NAMALWA (cell line): ENCODE data around the gene CRB1.
"Not testable (repeated sequence)": the region's sequence is repeated elsewhere in the genome, so short reads cannot be mapped to it uniquely, and the experiment has no call there.

Experiments used
- DNase-seq: peaks from one replicate; pipeline ENCODE4 v3.0.0-alpha.2; 2015; ENCODE audit warnings: low spot score

CRB1 gene

GRCh38 chr1:197402189-197402588, 134.1 kb downstream of the CRB1 start:
- DNase-seq, result no peak

- DNase-seq, result not testable (repeated sequence)
These were observed 136.7 kb downstream of the CRB1 start for GRCh38 chr1:197404774-197405173.

GRCh38 chr1:197405614-197406013, 137.6 kb downstream of the CRB1 start:
- not testable (repeated sequence) for DNase-seq

- DNase-seq, result no peak
These were observed 145.5 kb downstream of the CRB1 start for GRCh38 chr1:197413564-197413963.

- DNase-seq, result no peak
These were observed 147.2 kb downstream of the CRB1 start for GRCh38 chr1:197415221-197415620.

GRCh38 chr1:197418693-197419092, 150.6 kb downstream of the CRB1 start:
- no peak for DNase-seq

- DNase-seq, result no peak
These were observed 154.9 kb downstream of the CRB1 start for GRCh38 chr1:197422993-197423392.

- DNase-seq, result no peak
These were observed 156.3 kb downstream of the CRB1 start for GRCh38 chr1:197424380-197424779.

GRCh38 chr1:197429372-197429771, 161.3 kb downstream of the CRB1 start:
- DNase-seq, result no peak

GRCh38 chr1:197435224-197435623, 167.2 kb downstream of the CRB1 start:
- DNase-seq, result no peak

- no peak for DNase-seq
These were observed 169.5 kb downstream of the CRB1 start for GRCh38 chr1:197437601-197438000.

GRCh38 chr1:197438010-197438790, 170.1 kb downstream of the CRB1 start:
- no peak for DNase-seq

GRCh38 chr1:197439708-197440280, 171.7 kb downstream of the CRB1 start:
- DNase-seq, result no peak

- no peak for DNase-seq
These were observed 172.7 kb downstream of the CRB1 start for GRCh38 chr1:197440715-197441114.

GRCh38 chr1:197441999-197442414, 174.0 kb downstream of the CRB1 start:
- no peak for DNase-seq

- no peak for DNase-seq
These were observed 176.7 kb downstream of the CRB1 start for GRCh38 chr1:197444755-197445154.

- no peak for DNase-seq
These were observed 180.2 kb downstream of the CRB1 start for GRCh38 chr1:197448121-197448779.

- DNase-seq, result no peak
These were observed 183.3 kb downstream of the CRB1 start for GRCh38 chr1:197451381-197451780.

- DNase-seq, result no peak
These were observed 185.5 kb downstream of the CRB1 start for GRCh38 chr1:197453376-197454058.

GRCh38 chr1:197462539-197462938, 194.5 kb downstream of the CRB1 start:
- DNase-seq, result no peak

- DNase-seq, result no peak
These were observed 195.1 kb downstream of the CRB1 start for GRCh38 chr1:197463142-197463541.

GRCh38 chr1:197464044-197464443, 196.0 kb downstream of the CRB1 start:
- no peak for DNase-seq
